CD4-positive, alpha-beta memory T cell (primary cell): ENCODE results near the gene FXYD1. TPM values are rescaled to one million over a fixed set of nuclear protein-coding genes. Genes with fewer than 3 reads are reported as not detected.

Source experiments
- CTCF ChIA-PET: fragments of 350-600 bp; sonication (Branson Sonifier 250); formaldehyde crosslinking; loops from one replicate; lab custom pipeline; 2021; ENCODE audit warnings: inconsistent platforms; ENCODE audit not compliant: partially characterized antibody; lab: Charles Lee
- POLR2A ChIA-PET: fragments of 350-600 bp; sonication (Branson Sonifier 250); formaldehyde crosslinking; loops from one replicate; lab custom pipeline; 2021; ENCODE audit not compliant: partially characterized antibody; lab: Charles Lee
- DNase-seq, 5 donors: peaks; one replicate each; pipeline versions ENCODE4 v3.0.0 to v3.0.0-alpha.2; 2020 to 2022; ENCODE audit warnings: mixed read lengths in 1 of 5
- H3K27ac ChIP-seq: one replicate; pipeline ENCODE4 v1.7.0; 2013; ENCODE audit warnings: low read depth, low read length
- H3K27me3 ChIP-seq: 2 replicates; pipeline ENCODE4 v1.7.0; 2013; ENCODE audit warnings: mild to moderate bottlenecking, low read length, moderate library complexity; ENCODE audit not compliant: insufficient read depth
- H3K36me3 ChIP-seq: 2 replicates; pipeline ENCODE4 v1.7.0; 2013; ENCODE audit warnings: mild to moderate bottlenecking, low read length, moderate library complexity; ENCODE audit not compliant: insufficient read depth
- H3K4me1 ChIP-seq: 2 replicates; pipeline ENCODE4 v1.7.0; 2013; ENCODE audit warnings: mild to moderate bottlenecking, low read length, moderate library complexity; ENCODE audit not compliant: insufficient read depth
- H3K4me3 ChIP-seq, 2 donors: one replicate each; pipeline ENCODE4 v1.7.0; 2013; ENCODE audit warnings: low read length in 2 of 2, mild to moderate bottlenecking in 1 of 2
- H3K9me3 ChIP-seq, 2 donors: one replicate each; pipeline ENCODE4 v1.7.0; 2013; ENCODE audit warnings: low read length in 2 of 2, control low read depth in 1 of 2; ENCODE audit not compliant: control insufficient read depth in 1 of 2
- H3K27ac Mint-ChIP-seq, 7 donors: one replicate each; pipeline ENCODE4 v1.8.0; 2020 to 2021; ENCODE audit warnings: mixed read lengths in 7 of 7, mild to moderate bottlenecking in 6 of 7, inconsistent platforms in 3 of 7, moderate library complexity in 3 of 7
- H3K27me3 Mint-ChIP-seq, 2 donors: one replicate each; pipeline ENCODE4 v1.8.0; 2020 to 2021; ENCODE audit warnings: mixed read lengths in 2 of 2
- H3K36me3 Mint-ChIP-seq, 2 donors: one replicate each; pipeline ENCODE4 v1.8.0; 2020 to 2021; ENCODE audit warnings: mixed read lengths in 2 of 2, inconsistent platforms in 1 of 2, mild to moderate bottlenecking in 1 of 2
- H3K4me1 Mint-ChIP-seq, 4 donors: one replicate each; pipeline ENCODE4 v1.8.0; 2020 to 2021; ENCODE audit warnings: mixed read lengths in 4 of 4, mild to moderate bottlenecking in 1 of 4
- H3K4me3 Mint-ChIP-seq, 8 donors: one replicate each; pipeline ENCODE4 v1.8.0; 2020 to 2021; ENCODE audit warnings: mixed read lengths in 8 of 8, mild to moderate bottlenecking in 7 of 8, moderate library complexity in 6 of 8, inconsistent platforms in 3 of 8
- H3K9me3 Mint-ChIP-seq, 8 donors: one replicate each; pipeline ENCODE4 v1.8.0; 2020 to 2021; ENCODE audit warnings: mixed read lengths in 8 of 8, mild to moderate bottlenecking in 5 of 8, inconsistent platforms in 3 of 8, moderate library complexity in 1 of 8
- intact Hi-C: fragments of 100-400 bp; cut with micrococcal nuclease; formaldehyde crosslinking; loops from one replicate; pipeline ENCODE4 v1.15.1; 2023
- polyA plus RNA-seq, 2 donors: library from polyadenylated mRNA; unstranded; fragments of 300-500 nt; fragmentation: Illumina TruSeq; gene quantifications; one replicate each; pipeline ENCODE4 v1.2.3, GENCODE V29; 2021
- total RNA-seq, 2 experiments: library from RNA; stranded (reverse); gene quantifications; one replicate each; pipeline ENCODE4 v1.2.3, GENCODE V29; 2021

Gene FXYD1
- total and polyA plus RNA-seq, 4 experiments from 2014 or later: 0.58 to 4.4 (median 3.4) TPM

- intact Hi-C loops: no loop called here
- H3K4me3 Mint-ChIP-seq: no peak overlapping the region
- Histone ChIP-seq H3K4me1 (peaks cover 15% of the 10 kb centered on the region), H3K4me3 (no peak overlapping the region), H3K9me3 (no peaks in the 10 kb centered on the region), H3K27me3 (no peaks in the 10 kb centered on the region), H3K27ac (no peak overlapping the region), H3K36me3 (no peaks in the 10 kb centered on the region)
- peaks cover 14 to 38% (median 23%) of the 10 kb centered on the region in 4 donors for H3K4me1 Mint-ChIP-seq
- POLR2A ChIA-PET: interaction anchor here (1.4 kb wide), 1 partner anchor 13 kb away, joined by 6 read pairs; no protein-coding TSS in a partner anchor
- peak overlapping the region in 3 of 7 donors; percentile 22 to 51 (median 30) for H3K27ac Mint-ChIP-seq
- H3K36me3 Mint-ChIP-seq: peaks cover 2 to 4% of the 10 kb centered on the region in 2 donors
- H3K9me3 Mint-ChIP-seq: peaks cover 0 to 8% (median 0%) of the 10 kb centered on the region in 8 donors
- H3K27me3 Mint-ChIP-seq: no peaks in the 10 kb centered on the region
- DNase-seq: no peak
- CTCF ChIA-PET: interaction anchor here (0.6 to 3.6 kb wide), 6 partner anchors 9 to 133 kb away, joined by 3 to 20 read pairs (median 4); partner anchors contain the start of genes FXYD3 and FXYD5
These were observed 1.5 kb upstream of the FXYD1 start for GRCh38 chr19:35136977-35137702.

- peaks cover 0 to 1% (median 0%) of the 10 kb centered on the region in 8 donors for H3K9me3 Mint-ChIP-seq
- Histone ChIP-seq H3K27me3 (no peaks in the 10 kb centered on the region), H3K27ac (no peak overlapping the region), H3K4me1 (peaks cover 45% of the 10 kb centered on the region), H3K4me3 (no peak overlapping the region), H3K9me3 (no peaks in the 10 kb centered on the region), H3K36me3 (no peaks in the 10 kb centered on the region)
- POLR2A ChIA-PET: interaction anchor here (1.0 to 6.8 kb wide), 12 partner anchors 14 to 407 kb away, joined by 3 to 112 read pairs (median 20); partner anchors contain the start of genes FXYD5, USF2 and ZNF181
- CTCF ChIA-PET: interaction anchor here (0.6 to 5.6 kb wide), 8 partner anchors 13 to 127 kb away, joined by 3 to 90 read pairs (median 14); partner anchors contain the start of genes FXYD3 and FXYD5
- DNase-seq: no peak
- H3K27me3 Mint-ChIP-seq: no peaks in the 10 kb centered on the region
- peak overlapping the region in 6 of 7 donors; percentile 29 to 90 (median 86) for H3K27ac Mint-ChIP-seq
- H3K4me3 Mint-ChIP-seq: peak overlapping the region in 4 of 8 donors; percentile 41 to 69 (median 64)
- H3K4me1 Mint-ChIP-seq: peaks cover 27 to 57% (median 43%) of the 10 kb centered on the region in 4 donors
- H3K36me3 Mint-ChIP-seq: peaks cover 0 to 2% of the 10 kb centered on the region in 2 donors
- intact Hi-C loops: loop anchor here (2.0 to 10.0 kb wide), 5 partner anchors 26 to 204 kb away; partner anchors contain the start of genes FFAR1, FXYD3 and LSR
These were observed 1.8 kb downstream of the FXYD1 start for GRCh38 chr19:35140207-35140961.

GRCh38 chr19:35140962-35141836 is 2.6 kb downstream of the FXYD1 start:
- Mint-ChIP-seq H3K27ac (peak overlapping the region; percentile 88 to 96 (median 90)), H3K4me1 (peaks cover 28 to 53% (median 39%) of the 10 kb centered on the region in 4 donors), H3K36me3 (peaks cover 0 to 2% of the 10 kb centered on the region in 2 donors), H3K4me3 (peak overlapping the region; percentile 82 to 96 (median 88)), H3K27me3 (no peaks in the 10 kb centered on the region), H3K9me3 (peaks cover 0 to 1% (median 0%) of the 10 kb centered on the region in 8 donors)
- intact Hi-C loops: loop anchor here (1.0 to 10.0 kb wide), 8 partner anchors 12 to 204 kb away; partner anchors contain the start of genes FFAR1, FXYD3 and LSR
- peak; percentile 92 to 94 (median 93) for DNase-seq
- peak overlapping the region; percentile 24 to 75 for H3K4me3 ChIP-seq
- no peak overlapping the region for H3K27ac ChIP-seq
- no peaks in the 10 kb centered on the region for H3K36me3 ChIP-seq
- CTCF ChIA-PET: interaction anchor here (0.6 to 5.6 kb wide), 36 partner anchors 12 to 502 kb away, joined by 3 to 90 read pairs (median 5); partner anchors contain the start of genes FXYD3 and FXYD5
- no peaks in the 10 kb centered on the region for H3K9me3 ChIP-seq
- peaks cover 46% of the 10 kb centered on the region for H3K4me1 ChIP-seq
- no peaks in the 10 kb centered on the region for H3K27me3 ChIP-seq
- POLR2A ChIA-PET: interaction anchor here (0.9 to 6.8 kb wide), 25 partner anchors 13 to 408 kb away, joined by 3 to 112 read pairs (median 5); partner anchors contain the start of genes FAM187B, FXYD5, USF2 and ZNF181

GRCh38 chr19:35141837-35142605 is 3.4 kb downstream of the FXYD1 start:
- peaks cover 46% of the 10 kb centered on the region for H3K4me1 ChIP-seq
- H3K27me3 ChIP-seq: no peaks in the 10 kb centered on the region
- H3K27ac Mint-ChIP-seq: peak overlapping the region; percentile 88 to 96 (median 90)
- peak in 1 of 5 donors; percentile 22 for DNase-seq
- peaks cover 28 to 54% (median 40%) of the 10 kb centered on the region in 4 donors for H3K4me1 Mint-ChIP-seq
- H3K4me3 ChIP-seq: peak overlapping the region; percentile 42 to 75
- H3K27ac ChIP-seq: no peak overlapping the region
- H3K36me3 Mint-ChIP-seq: peaks cover 0 to 2% of the 10 kb centered on the region in 2 donors
- H3K9me3 Mint-ChIP-seq: peaks cover 0 to 1% (median 0%) of the 10 kb centered on the region in 8 donors
- peak overlapping the region; percentile 82 to 96 (median 88) for H3K4me3 Mint-ChIP-seq
- H3K9me3 ChIP-seq: no peaks in the 10 kb centered on the region
- intact Hi-C loops: loop anchor here (1.0 to 10.0 kb wide), 9 partner anchors 11 to 203 kb away; partner anchors contain the start of genes FFAR1, FXYD3, LSR and USF2
- H3K27me3 Mint-ChIP-seq: no peaks in the 10 kb centered on the region
- ChIA-PET CTCF (interaction anchor here (0.6 to 5.6 kb wide), 37 partner anchors 11 to 501 kb away, joined by 3 to 90 read pairs (median 5); partner anchors contain the start of genes FXYD3 and FXYD5), POLR2A (interaction anchor here (0.6 to 6.8 kb wide), 25 partner anchors 13 to 408 kb away, joined by 3 to 112 read pairs (median 5); partner anchors contain the start of genes FAM187B, FXYD5, USF2 and ZNF181)
- no peaks in the 10 kb centered on the region for H3K36me3 ChIP-seq

- peaks cover 0 to 2% of the 10 kb centered on the region in 2 donors for H3K36me3 Mint-ChIP-seq
- intact Hi-C loops: loop anchor here (2.0 to 10.0 kb wide), 2 partner anchors 126 to 202 kb away; partner anchors contain the start of genes FFAR1 and USF2
- Histone ChIP-seq H3K4me3 (peak overlapping the region; percentile 42 to 75), H3K36me3 (no peaks in the 10 kb centered on the region), H3K4me1 (peaks cover 46% of the 10 kb centered on the region), H3K27me3 (no peaks in the 10 kb centered on the region), H3K9me3 (no peaks in the 10 kb centered on the region), H3K27ac (no peak overlapping the region)
- POLR2A ChIA-PET: interaction anchor here (0.6 to 6.8 kb wide), 17 partner anchors 12 to 328 kb away, joined by 3 to 112 read pairs (median 8); partner anchors contain the start of genes FAM187B, FXYD5 and USF2
- H3K9me3 Mint-ChIP-seq: no peaks in the 10 kb centered on the region
- H3K27me3 Mint-ChIP-seq: no peaks in the 10 kb centered on the region
- DNase-seq: peak; percentile 65 to 80 (median 67)
- peaks cover 28 to 54% (median 40%) of the 10 kb centered on the region in 4 donors for H3K4me1 Mint-ChIP-seq
- CTCF ChIA-PET: interaction anchor here (0.6 to 5.6 kb wide), 25 partner anchors 10 to 210 kb away, joined by 3 to 90 read pairs (median 8); partner anchors contain the start of genes FXYD3 and FXYD5
- peak overlapping the region; percentile 31 to 96 (median 78) for H3K4me3 Mint-ChIP-seq
- H3K27ac Mint-ChIP-seq: peak overlapping the region in 5 of 7 donors; percentile 70 to 88 (median 85)
These were observed 4.1 kb downstream of the FXYD1 start for GRCh38 chr19:35142606-35143230.
